Uterus (tissue), 4 donors: Measurements from ENCODE around the gene TMBIM1. TPM values are rescaled to one million over a fixed set of nuclear protein-coding genes. Genes with fewer than 3 reads are reported as not detected.

ENCODE experiments used
- DNase-seq, 2 donors: peaks; one replicate each; pipeline ENCODE4 v3.0.0-alpha.2; 2019 to 2020
- H3K27ac ChIP-seq, 2 donors: fragments of 200-600 bp; sonication (generic); 1 replicate in 1 of 2; 2 replicates in 1 of 2; pipeline ENCODE4 v1.5.1; 2016 to 2018
- H3K27me3 ChIP-seq, 2 donors: fragments of 200-600 bp; sonication (generic); one replicate each; pipeline ENCODE4 v1.5.1; 2018 to 2019; ENCODE audit warnings: control low read depth in 1 of 2
- H3K36me3 ChIP-seq, 2 donors: fragments of 200-600 bp; sonication (generic); one replicate each; pipeline ENCODE4 v1.5.1; 2019; ENCODE audit warnings: control low read depth in 1 of 2
- H3K4me1 ChIP-seq, 2 donors: fragments of 200-600 bp; sonication (generic); one replicate each; pipeline ENCODE4 v1.5.1; 2018 to 2019; ENCODE audit warnings: control low read depth in 1 of 2
- H3K4me3 ChIP-seq, 2 donors: fragments of 200-600 bp; sonication (generic); 1 replicate in 1 of 2; 2 replicates in 1 of 2; pipeline ENCODE4 v1.5.1; 2018 to 2019; ENCODE audit warnings: mild to moderate bottlenecking in 1 of 2
- H3K9me3 ChIP-seq, 2 donors: fragments of 200-600 bp; sonication (generic); one replicate each; pipeline ENCODE4 v1.5.1; 2019; ENCODE audit warnings: control low read depth in 1 of 2
- POLR2A ChIP-seq, 2 donors: fragments of 450-650 bp; IDR thresholded peaks; one replicate each; pipeline ENCODE4 v1.6.1; 2016; ENCODE audit warnings: antibody characterized with exemption in 2 of 2, mild to moderate bottlenecking in 1 of 2, moderate library complexity in 1 of 2
- intact Hi-C: fragments of 100-400 bp; cut with DNase I; formaldehyde crosslinking; loops from one replicate; pipeline ENCODE4 v1.15.1; 2023; ENCODE audit warnings: low total_unique reads
- microRNA-seq: library from miRNA; unstranded; fragments of <30 nt; microRNA quantifications from one replicate; pipeline ENCODE4, GENCODE V29; 2016; ENCODE audit warnings: borderline microRNAs expressed, borderline replicate concordance
- small RNA-seq: library from RNA; depleted of rRNA; stranded (forward); fragments of <200 nt; gene quantifications from one replicate; pipeline ENCODE3, GENCODE V24; 2016
- total RNA-seq, 4 donors: library from RNA; depleted of rRNA in 3 of 4; stranded (reverse); fragments of >200 nt in 3 of 4; gene quantifications; one replicate each; pipeline versions ENCODE4 v1.1.0 to v1.2.4, GENCODE V29; 2014 to 2023
- TF ChIP-seq, protein P1 (sequence below), 4 experiments: fragments of 200-600 bp in 2 of 4; fragments of 450-650 bp in 2 of 4; sonication (generic) in 2 of 4; IDR thresholded peaks; one replicate each; pipeline ENCODE4 v1.5.1; 2016 to 2019; ENCODE audit warnings: antibody characterized with exemption in 4 of 4, mild to moderate bottlenecking in 2 of 4, moderate library complexity in 1 of 4
- donor health status: DM: yes; HTN: yes; CAD: no.

Gene TMBIM1
- total RNA-seq, 4 donors from 2014 or later: 112 to 166 (median 120) TPM

DNA sequence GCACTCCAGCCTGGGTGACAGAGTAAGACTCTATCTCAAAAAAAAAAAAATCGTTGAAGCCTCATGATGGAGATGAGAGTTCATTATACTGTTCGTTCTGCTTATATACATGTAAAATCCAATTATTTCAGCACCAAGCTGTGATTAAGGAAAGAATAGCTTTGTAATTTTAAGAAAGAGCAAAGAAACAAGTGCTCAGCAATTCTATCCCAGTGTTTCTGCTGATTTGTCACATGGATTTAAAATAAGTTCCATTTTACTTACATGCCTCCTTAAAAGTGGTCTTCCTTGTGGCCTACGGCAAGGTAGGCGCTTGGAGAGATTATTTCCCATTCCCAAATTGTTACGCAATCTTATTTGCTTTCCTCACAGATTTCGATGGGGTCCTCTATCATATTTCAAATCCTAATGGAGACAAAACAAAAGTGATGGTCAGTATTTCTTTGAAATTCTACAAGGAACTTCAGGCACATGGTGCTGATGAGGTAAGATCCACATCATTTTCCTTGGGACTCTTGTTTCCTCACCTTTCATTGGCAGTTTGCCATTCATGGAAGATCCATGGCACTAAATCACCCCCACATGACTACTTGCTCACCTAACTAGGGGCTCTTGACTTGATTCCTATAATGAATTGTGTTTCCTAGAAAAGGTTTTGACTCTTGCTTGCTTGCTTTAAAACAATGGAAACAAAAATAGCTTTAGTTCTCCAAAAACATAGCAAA is 63.8 kb downstream of the TMBIM1 start:
- no peaks in the 10 kb centered on the region for H3K36me3 ChIP-seq
- intact Hi-C loops: no loop called here
- DNase-seq: no peak
- H3K4me1 ChIP-seq: peaks cover 0 to 5% of the 10 kb centered on the region in 2 donors
- H3K27ac ChIP-seq: peak overlapping the region; percentile 51 to 56
- no peaks in the 10 kb centered on the region for H3K9me3 ChIP-seq
- TF ChIP-seq, protein P1, sequence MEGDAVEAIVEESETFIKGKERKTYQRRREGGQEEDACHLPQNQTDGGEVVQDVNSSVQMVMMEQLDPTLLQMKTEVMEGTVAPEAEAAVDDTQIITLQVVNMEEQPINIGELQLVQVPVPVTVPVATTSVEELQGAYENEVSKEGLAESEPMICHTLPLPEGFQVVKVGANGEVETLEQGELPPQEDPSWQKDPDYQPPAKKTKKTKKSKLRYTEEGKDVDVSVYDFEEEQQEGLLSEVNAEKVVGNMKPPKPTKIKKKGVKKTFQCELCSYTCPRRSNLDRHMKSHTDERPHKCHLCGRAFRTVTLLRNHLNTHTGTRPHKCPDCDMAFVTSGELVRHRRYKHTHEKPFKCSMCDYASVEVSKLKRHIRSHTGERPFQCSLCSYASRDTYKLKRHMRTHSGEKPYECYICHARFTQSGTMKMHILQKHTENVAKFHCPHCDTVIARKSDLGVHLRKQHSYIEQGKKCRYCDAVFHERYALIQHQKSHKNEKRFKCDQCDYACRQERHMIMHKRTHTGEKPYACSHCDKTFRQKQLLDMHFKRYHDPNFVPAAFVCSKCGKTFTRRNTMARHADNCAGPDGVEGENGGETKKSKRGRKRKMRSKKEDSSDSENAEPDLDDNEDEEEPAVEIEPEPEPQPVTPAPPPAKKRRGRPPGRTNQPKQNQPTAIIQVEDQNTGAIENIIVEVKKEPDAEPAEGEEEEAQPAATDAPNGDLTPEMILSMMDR (IDR thresholded peaks at IDR 0.05): no peak
- no peak for TF ChIP-seq POLR2A (IDR thresholded peaks at IDR 0.05)
- no peak overlapping the region for H3K4me3 ChIP-seq
- H3K27me3 ChIP-seq: no peaks in the 10 kb centered on the region

DNA sequence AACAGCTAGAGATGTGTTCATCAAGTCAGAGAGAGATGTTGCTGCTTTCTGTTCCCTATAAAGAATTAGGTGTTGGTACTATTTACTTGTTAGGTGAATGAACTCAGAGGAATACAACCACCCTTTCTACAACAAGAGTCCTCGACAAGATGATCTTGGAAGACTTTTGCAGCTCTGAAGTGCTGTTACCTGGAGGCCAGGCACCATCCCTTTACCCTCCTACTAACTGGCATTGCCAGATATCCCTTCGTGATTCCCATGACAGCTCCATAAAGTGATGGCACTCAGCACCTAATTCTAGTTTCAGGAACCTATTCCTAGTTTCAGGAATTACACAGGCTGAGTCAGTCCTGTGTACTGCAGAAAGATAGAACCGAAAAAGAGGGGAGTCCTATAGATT is 65.4 kb downstream of the TMBIM1 start:
- Histone ChIP-seq H3K27ac (no peak overlapping the region), H3K4me1 (peaks cover 0 to 5% of the 10 kb centered on the region in 2 donors), H3K4me3 (no peak overlapping the region), H3K27me3 (no peaks in the 10 kb centered on the region), H3K36me3 (no peaks in the 10 kb centered on the region), H3K9me3 (no peaks in the 10 kb centered on the region)
- no peak for TF ChIP-seq POLR2A (IDR thresholded peaks at IDR 0.05)
- TF ChIP-seq, protein P1 (IDR thresholded peaks at IDR 0.05): no peak
- intact Hi-C loops: no loop called here
- DNase-seq: no peak

Small RNA genes within 50 kb of the gene (microRNA-seq; reads per million reads assigned to microRNA genes)
- gene MIR6513 (2.0 reads per million), gene MIR6810 (not detected)

Small RNA genes within 50 kb of the gene (small RNA-seq; reads per million reads assigned to genes)
- gene MIR6810: not detected

Other genes starting within 250 kb of the TMBIM1 start
- gene RUFY4, start 223.2 kb downstream of the TMBIM1 start, total RNA-seq: under 1 TPM in 1 of 4 donors, not detected in 3; 0.07 TPM
- gene CXCR2, start 166.5 kb downstream of the TMBIM1 start, total RNA-seq: under 1 TPM in 2 of 4 donors, not detected in 2; 0.07 to 0.91 TPM
- under 1 TPM in 1 of 4 donors, not detected in 3; 0.18 TPM for gene CXCR1, start 125.5 kb downstream of the TMBIM1 start, total RNA-seq
- 100 to 1,000 TPM in 3 of 4 donors, 10 to 100 TPM in 1; 87.9 to 162 (median 159) TPM for gene ARPC2, start 75.3 kb downstream of the TMBIM1 start, total RNA-seq
- gene GPBAR1, start 31.5 kb downstream of the TMBIM1 start, total RNA-seq: 1 to 10 TPM in 1 of 4 donors, under 1 TPM in 2, not detected in 1; 0.29 to 1.0 (median 0.91) TPM
- gene AAMP, start 22.4 kb downstream of the TMBIM1 start, total RNA-seq: 100 to 1,000 TPM in 3 of 4 donors, 10 to 100 TPM in 1; 79.6 to 160 (median 134) TPM
- gene PNKD, start 22.0 kb downstream of the TMBIM1 start, total RNA-seq: 10 to 100 TPM; 11.8 to 47.8 (median 31.7) TPM
- gene CATIP, start 64.4 kb upstream of the TMBIM1 start, total RNA-seq: under 1 TPM in 2 of 4 donors, not detected in 2; 0.85 to 0.97 TPM
- gene SLC11A1, start 89.8 kb upstream of the TMBIM1 start, total RNA-seq: 10 to 100 TPM in 1 of 4 donors, 1 to 10 TPM in 1, under 1 TPM in 2; 0.26 to 14.0 (median 4.2) TPM
- gene CTDSP1, start 107.4 kb upstream of the TMBIM1 start, total RNA-seq: 100 to 1,000 TPM in 2 of 4 donors, 10 to 100 TPM in 2; 48.8 to 198 (median 76.8) TPM
- gene VIL1, start 126.6 kb upstream of the TMBIM1 start, total RNA-seq: under 1 TPM in 3 of 4 donors, not detected in 1; 0.28 to 0.59 (median 0.51) TPM